GM19438 (cell line): ENCODE measurements around the gene PARP11.

Source experiments
- ATAC-seq: cut with Tn5 transposase; IDR thresholded peaks from one replicate; pipeline ENCODE4 v1.9.1; 2021; ENCODE audit warnings: low read depth; ENCODE audit not compliant: unreplicated experiment

Gene PARP11

GRCh38 chr12:3828888-3829287 lies 44.3 kb downstream of the PARP11 start:
- ATAC-seq: no peak

DNA sequence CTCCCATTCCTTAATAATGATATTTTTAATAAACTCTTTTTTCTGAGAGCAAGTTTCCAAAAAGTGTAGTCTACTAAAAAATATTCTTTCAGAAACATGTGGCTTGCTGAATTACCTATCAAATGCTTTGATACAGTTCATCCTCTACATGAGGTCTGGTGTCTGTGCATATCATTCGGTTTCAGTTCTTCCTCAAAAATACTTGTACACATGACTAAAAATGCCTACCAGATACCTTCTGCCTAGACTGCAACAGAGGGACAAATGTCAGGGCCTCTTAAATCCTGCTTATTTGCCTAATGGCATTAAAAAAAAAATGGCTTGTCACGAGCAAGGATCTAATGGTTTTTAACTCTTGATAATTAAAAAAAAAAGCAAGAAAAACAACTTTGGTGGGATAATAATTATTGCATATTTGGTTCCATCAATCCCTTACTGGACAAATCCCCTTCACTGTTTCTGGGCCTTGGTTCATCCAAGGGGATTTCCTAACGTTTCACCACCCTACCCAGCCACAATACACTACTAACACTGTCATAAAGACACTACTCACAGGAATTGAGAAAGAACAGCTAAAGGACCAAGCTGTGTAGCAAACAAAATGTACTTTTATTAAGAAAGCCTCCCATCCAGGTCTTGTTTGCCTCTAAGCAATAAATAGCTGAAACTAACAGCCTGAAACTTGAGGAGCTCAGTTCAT lies 45.7 kb downstream of the PARP11 start:
- no peak for ATAC-seq

GRCh38 chr12:3821441-3821840 lies 51.8 kb downstream of the PARP11 start:
- ATAC-seq: no peak

DNA sequence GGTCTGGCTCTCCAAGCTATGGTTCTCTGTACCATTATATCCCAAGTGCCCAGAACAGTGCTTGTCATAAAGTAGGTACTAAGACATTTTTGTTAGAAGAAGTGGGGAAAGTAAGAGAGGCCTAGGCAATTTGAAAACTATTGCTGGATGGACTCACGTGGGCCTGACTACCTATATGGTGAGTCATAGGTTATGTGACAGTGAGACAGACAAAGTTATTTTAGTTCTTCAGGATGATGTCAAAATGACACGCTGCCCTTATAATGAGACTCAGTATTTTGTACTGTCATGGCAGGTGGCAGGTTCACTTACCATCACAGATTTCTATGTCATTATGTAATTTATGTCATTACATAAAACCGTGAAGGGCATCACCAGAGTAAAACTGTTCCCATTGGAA lies 53.1 kb downstream of the PARP11 start:
- ATAC-seq: no peak

DNA sequence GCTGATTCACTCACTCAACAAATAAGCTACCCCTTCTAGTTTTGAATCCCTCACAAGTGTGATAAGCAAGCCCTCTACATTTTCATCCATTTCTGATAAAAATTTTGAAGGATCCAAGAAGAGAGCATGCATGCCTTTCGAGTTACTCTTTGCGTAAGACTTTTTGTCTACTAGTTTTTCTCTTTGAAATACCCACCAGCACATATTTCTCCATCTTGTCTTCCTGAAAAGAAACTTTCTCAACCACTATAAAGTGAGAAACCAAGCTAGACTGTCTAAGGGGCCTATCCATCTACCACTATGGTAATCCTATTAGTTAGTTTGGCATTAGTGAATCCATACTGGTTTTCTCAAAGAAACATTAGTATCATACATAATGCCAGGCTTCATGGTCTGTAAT lies 56.9 kb downstream of the PARP11 start:
- ATAC-seq: no peak

GRCh38 chr12:3815094-3815766 lies 58.0 kb downstream of the PARP11 start:
- ATAC-seq: no peak

DNA sequence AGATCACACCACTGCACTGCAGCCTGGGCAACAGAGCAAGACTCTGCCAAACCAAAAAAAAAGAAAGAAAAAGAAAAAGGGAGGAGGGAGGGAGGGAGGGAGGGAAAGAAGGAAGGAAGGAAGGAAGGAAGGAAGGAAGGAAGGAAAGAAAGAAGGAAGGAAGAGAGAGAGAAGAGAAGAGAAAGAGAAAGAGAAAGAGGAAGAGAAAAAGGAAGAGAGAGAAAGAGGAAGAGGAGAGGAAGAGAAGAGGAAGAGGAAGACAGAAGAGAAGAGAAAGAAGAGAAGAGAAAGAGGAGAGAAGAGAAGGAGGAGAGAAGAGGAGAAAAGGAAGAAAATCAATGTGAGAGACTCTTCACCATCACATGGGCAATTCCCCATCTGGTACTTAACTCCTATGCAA lies 62.7 kb downstream of the PARP11 start:
- ATAC-seq: no peak

- no peak for ATAC-seq
These were observed 63.2 kb downstream of the PARP11 start for GRCh38 chr12:3810016-3810370.

- ATAC-seq: no peak
These were observed 63.7 kb downstream of the PARP11 start for GRCh38 chr12:3809357-3810015.

DNA sequence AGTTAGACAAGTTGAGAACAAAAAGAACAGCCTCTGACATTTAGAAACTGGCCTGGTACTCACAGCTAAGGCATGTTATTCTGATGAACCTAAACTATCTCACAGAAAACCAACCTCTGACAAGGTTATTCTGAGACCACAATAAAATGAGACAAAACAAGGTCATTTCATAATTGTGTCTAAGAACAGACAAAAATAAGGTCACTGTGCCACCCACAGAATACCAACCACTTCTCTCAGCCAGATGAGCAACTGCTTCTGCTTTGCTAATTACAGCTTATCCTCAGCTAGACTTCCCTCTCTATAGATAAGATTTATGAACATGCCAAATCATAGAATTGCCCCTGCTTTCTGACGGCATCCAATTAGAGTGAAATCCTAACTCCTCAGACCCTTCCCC lies 68.1 kb downstream of the PARP11 start:
- ATAC-seq: no peak

GRCh38 chr12:3803865-3804472 lies 69.2 kb downstream of the PARP11 start:
- ATAC-seq: no peak

- no peak for ATAC-seq
These were observed 70.5 kb downstream of the PARP11 start for GRCh38 chr12:3802721-3803120.

DNA sequence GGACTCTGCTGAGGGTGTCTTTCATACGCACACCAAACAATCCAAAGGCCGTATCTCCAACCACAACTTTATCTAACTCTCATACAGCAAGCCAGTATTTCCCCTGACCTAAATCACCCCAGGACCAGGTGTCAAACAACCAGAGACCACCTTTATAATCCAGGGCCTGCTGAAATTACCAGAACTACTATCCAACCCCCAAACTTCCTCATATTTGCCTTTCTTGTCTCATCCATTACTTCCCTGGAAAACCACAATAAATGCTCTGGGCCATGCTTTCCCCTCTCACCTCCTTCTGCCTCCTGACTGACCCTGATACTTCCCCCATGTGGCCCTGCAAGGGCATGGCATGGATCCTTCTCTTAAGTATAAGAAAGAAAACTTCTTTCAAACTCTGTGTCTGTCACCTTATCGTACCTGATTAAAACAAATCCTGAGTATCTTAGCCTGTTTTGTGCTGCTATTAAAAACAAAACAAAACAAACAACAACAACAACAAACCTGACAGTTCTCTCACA lies 75.6 kb downstream of the PARP11 start:
- ATAC-seq: no peak

DNA sequence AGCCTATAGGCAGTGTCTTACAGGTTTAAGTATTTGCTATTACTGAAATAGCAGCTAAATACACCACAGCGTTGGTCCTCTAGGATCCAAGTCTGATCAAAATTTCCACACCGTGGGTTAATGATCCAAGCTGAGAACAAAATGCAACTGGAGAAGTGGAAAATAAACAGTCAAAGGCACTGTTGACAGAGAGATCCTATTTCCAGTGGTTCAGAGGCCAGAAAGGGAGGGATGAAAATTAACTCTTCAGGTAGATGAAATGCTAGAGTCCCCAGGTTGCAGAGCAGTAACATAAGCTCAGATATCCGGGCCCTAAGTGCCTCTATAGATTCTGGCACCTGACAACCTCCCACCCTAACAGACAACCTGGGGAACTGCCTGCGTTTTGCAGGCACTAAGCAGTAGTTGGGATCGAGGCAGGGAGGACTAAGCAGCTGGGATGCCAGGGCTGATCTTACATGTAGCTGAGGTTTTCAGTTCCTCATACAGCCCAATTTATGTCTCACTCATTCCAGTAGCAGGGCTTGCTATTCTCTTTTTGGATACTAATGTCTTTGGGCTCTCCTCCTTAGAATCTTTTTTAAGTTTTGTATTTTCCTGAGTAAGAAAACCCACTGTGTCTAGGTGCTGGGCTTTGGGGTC lies 77.6 kb downstream of the PARP11 start:
- ATAC-seq: no peak

GRCh38 chr12:3795066-3795465 lies 78.1 kb downstream of the PARP11 start:
- ATAC-seq: no peak

GRCh38 chr12:3792623-3793288 lies 80.4 kb downstream of the PARP11 start:
- no peak for ATAC-seq

- ATAC-seq: no peak
These were observed 81.8 kb downstream of the PARP11 start for GRCh38 chr12:3791256-3791874.

GRCh38 chr12:3790642-3791041 lies 82.6 kb downstream of the PARP11 start:
- ATAC-seq: no peak

- ATAC-seq: no peak
These were observed 83.4 kb downstream of the PARP11 start for GRCh38 chr12:3789838-3790237.
